MM.1S (cell line): ENCODE results near the gene CDC123.

Experiments used
- CTCF ChIP-seq: fragments of 300-600 bp; sonication (generic); IDR thresholded peaks from 2 replicates; pipeline ENCODE4 v1.5.1; 2016; ENCODE audit warnings: antibody characterized with exemption, low read length, mixed read lengths
- EZH2 ChIP-seq: fragments of 300-600 bp; sonication (generic); optimal IDR thresholded peaks from 2 replicates; pipeline ENCODE3; 2017; ENCODE audit warnings: low read depth, mild to moderate bottlenecking, antibody characterized with exemption, low read length, mixed read lengths

- TF ChIP-seq CTCF = no peak
- no peak for TF ChIP-seq EZH2
Observed at GRCh38 chr10:12255048-12255447, 59.1 kb downstream of the CDC123 start.
